Activated CD4-positive, alpha-beta memory T cell treated with anti-CD3 and anti-CD28 coated beads, Interleukin-2, amount 10 ng/mL, durations not matched to agents 7 days and 5 days (primary cell): ENCODE results near the gene GEMIN4. TPM values are rescaled to one million over a fixed set of nuclear protein-coding genes. Genes with fewer than 3 reads are reported as not detected.
"Not testable (repeated sequence)": the region's sequence is repeated elsewhere in the genome, so short reads cannot be mapped to it uniquely, and the experiment has no call there.

Experiments
- CTCF ChIA-PET: fragments of 350-600 bp; sonication (Branson Sonifier 250); formaldehyde crosslinking; loops from one replicate; lab custom pipeline; 2021; ENCODE audit warnings: antibody characterized with exemption, inconsistent platforms; lab: Charles Lee
- POLR2A ChIA-PET: fragments of 350-600 bp; sonication (Branson Sonifier 250); formaldehyde crosslinking; loops from one replicate; lab custom pipeline; 2021; ENCODE audit warnings: antibody characterized with exemption; lab: Charles Lee
- DNase-seq: peaks from one replicate; pipeline ENCODE4 v3.0.0-alpha.2; 2020
- H3K27ac Mint-ChIP-seq: one replicate; pipeline ENCODE4 v1.8.0; 2021; ENCODE audit warnings: mild to moderate bottlenecking, mixed read lengths
- H3K27me3 Mint-ChIP-seq: one replicate; pipeline ENCODE4 v1.8.0; 2021; ENCODE audit warnings: mixed read lengths
- H3K36me3 Mint-ChIP-seq: one replicate; pipeline ENCODE4 v1.8.0; 2021; ENCODE audit warnings: low read depth, mixed read lengths
- H3K4me1 Mint-ChIP-seq: one replicate; pipeline ENCODE4 v1.8.0; 2021; ENCODE audit warnings: mixed read lengths
- H3K4me3 Mint-ChIP-seq: one replicate; pipeline ENCODE4 v1.8.0; 2021; ENCODE audit warnings: mild to moderate bottlenecking, mixed read lengths
- H3K9me3 Mint-ChIP-seq: one replicate; pipeline ENCODE4 v1.8.0; 2021; ENCODE audit warnings: mixed read lengths
- total RNA-seq, 2 experiments: library from RNA; stranded (reverse); gene quantifications; one replicate each; pipeline ENCODE4 v1.2.3, GENCODE V29; 2021

Gene GEMIN4
- total RNA-seq, 2 experiments from 2014 or later, result 23.1 to 25.6 TPM

DNA sequence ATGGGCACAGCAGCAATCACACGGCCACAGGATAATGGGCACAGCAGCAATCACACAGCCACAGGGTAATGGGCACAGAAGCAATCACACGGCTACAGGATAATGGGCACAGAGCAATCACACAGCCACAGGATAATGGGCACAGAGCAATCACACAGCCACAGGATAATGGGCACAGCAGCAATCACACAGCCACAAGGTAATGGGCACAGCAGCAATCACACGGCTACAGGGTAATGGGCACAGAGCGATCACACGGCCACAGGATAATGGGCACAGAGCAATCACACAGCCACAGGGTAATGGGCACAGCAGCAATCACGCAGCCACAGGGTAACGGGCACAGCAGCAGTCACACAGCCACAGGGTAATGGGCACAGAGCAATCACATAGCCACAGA, 2.7 kb downstream of the GEMIN4 start:
- H3K4me3 Mint-ChIP-seq, H3K27ac Mint-ChIP-seq, H3K27me3 Mint-ChIP-seq, H3K9me3 Mint-ChIP-seq, DNase-seq, CTCF ChIA-PET: not testable (repeated sequence)
- Mint-ChIP-seq H3K36me3 (peaks cover 38% of the 10 kb centered on the region), H3K4me1 (peaks cover 34% of the 10 kb centered on the region)
- POLR2A ChIA-PET, result interaction anchor here (4.0 to 6.4 kb wide), 2 partner anchors 32 to 34 kb away, joined by 20 to 59 read pairs; partner anchors contain the start of genes GLOD4, MRM3 and VPS53

DNA sequence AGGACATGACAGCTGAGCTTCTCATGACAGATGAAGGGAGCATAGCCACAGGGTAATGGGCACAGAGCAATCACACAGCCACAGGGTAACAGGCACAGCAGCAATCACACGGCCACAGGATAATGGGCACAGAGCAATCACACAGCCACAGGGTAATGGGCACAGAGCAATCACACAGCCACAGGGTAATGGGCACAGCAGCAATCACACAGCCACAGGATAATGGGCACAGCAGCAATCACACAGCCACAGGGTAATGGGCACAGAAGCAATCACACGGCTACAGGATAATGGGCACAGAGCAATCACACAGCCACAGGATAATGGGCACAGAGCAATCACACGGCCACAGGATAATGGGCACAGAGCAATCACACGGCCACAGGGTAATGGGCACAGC, 3.5 kb downstream of the GEMIN4 start:
- H3K36me3 Mint-ChIP-seq, result peaks cover 41% of the 10 kb centered on the region
- H3K27ac Mint-ChIP-seq, H3K27me3 Mint-ChIP-seq, H3K9me3 Mint-ChIP-seq, H3K4me3 Mint-ChIP-seq, POLR2A ChIA-PET, DNase-seq, CTCF ChIA-PET: not testable (repeated sequence)
- H3K4me1 Mint-ChIP-seq, result peaks cover 34% of the 10 kb centered on the region

DNA sequence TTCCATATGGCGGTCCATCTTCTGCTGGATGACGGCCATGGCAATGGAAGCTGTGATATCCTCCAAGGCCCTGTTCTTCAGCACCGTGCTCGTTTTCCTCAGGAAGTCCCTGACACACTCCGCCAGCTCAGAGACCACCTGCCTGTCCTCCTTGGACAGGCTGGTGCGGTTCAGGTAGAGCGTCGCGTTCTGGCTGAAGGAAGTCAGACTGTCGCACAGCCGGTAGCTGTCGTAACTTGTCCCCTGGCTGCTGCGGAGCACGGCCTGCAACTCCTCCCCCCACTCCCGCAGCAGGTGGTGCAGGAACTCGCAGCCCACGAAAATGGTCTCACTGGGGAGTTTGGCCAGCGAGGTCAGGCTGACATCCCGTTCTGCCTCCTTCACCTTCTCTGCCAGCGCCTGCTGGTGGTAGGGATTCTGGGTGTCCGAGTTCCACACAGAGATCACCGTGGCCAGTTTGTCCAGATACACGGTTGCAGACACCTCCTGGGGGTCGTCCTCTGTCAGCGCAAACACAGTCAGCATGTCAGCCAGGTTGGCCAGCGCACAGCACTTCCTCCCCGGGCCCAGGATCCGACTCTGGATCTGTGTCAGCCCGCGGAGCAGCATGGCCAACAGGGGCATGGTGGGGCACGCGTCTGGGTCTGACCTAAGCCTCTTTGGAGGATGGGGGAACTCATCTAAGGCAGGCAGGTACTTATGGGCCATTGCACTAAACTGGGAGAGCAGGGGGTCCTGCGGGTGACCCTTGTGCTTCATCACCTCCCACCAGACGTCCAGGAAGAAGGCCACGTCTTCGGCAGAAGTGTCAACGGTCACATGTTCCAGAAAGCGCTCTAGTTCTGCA, 5.1 kb downstream of the GEMIN4 start:
- Mint-ChIP-seq H3K9me3 (peaks cover 6% of the 10 kb centered on the region), H3K4me3 (no peak overlapping the region), H3K36me3 (peaks cover 52% of the 10 kb centered on the region), H3K27ac (no peak overlapping the region), H3K4me1 (peaks cover 24% of the 10 kb centered on the region), H3K27me3 (no peaks in the 10 kb centered on the region)
- DNase-seq, result no peak
- ChIA-PET POLR2A (no interaction called here), CTCF (no interaction called here)

- H3K4me1 Mint-ChIP-seq, result peaks cover 19% of the 10 kb centered on the region
- H3K27ac Mint-ChIP-seq, result no peak overlapping the region
Measured at GRCh38 chr17:746181-746580, 5.9 kb downstream of the GEMIN4 start.

DNA sequence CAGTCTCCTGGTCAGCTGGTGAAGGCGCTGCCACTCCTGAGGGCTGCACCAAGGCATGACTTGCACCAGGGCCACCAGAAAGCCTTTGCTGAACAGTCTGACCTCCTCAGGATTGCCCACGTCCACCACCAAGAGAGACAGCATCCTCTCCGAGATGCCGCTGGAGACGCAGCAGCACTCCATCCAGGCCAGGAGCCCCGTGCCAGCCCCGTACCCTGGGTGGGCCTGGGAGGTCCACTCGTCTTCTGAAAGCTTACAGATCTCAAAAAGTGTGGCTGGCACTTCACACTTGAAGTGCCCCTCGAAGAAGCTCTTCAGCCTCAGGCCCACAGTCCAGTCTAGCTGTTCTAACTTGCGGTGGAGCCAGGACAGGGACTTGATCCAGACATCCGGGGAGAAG, 6.7 kb downstream of the GEMIN4 start:
- CTCF ChIA-PET, result no interaction called here
- POLR2A ChIA-PET, result no interaction called here
- no peak overlapping the region for H3K27ac Mint-ChIP-seq
- H3K9me3 Mint-ChIP-seq, result peaks cover 6% of the 10 kb centered on the region
- no peaks in the 10 kb centered on the region for H3K27me3 Mint-ChIP-seq
- H3K4me1 Mint-ChIP-seq, result peaks cover 15% of the 10 kb centered on the region
- DNase-seq, result no peak
- H3K4me3 Mint-ChIP-seq, result no peak overlapping the region
- H3K36me3 Mint-ChIP-seq, result peaks cover 66% of the 10 kb centered on the region

More at GRCh38 chr17:746181-746580, 5.9 kb downstream of the GEMIN4 start:
- Mint-ChIP-seq H3K4me3 (no peak overlapping the region), H3K27me3 (no peaks in the 10 kb centered on the region), H3K36me3 (peaks cover 60% of the 10 kb centered on the region), H3K9me3 (peaks cover 6% of the 10 kb centered on the region)
- POLR2A ChIA-PET, result no interaction called here
- no peak for DNase-seq
- CTCF ChIA-PET, result interaction anchor here (0.7 kb wide), 1 partner anchor 35 kb away, joined by 3 read pairs; no protein-coding TSS in a partner anchor

DNA sequence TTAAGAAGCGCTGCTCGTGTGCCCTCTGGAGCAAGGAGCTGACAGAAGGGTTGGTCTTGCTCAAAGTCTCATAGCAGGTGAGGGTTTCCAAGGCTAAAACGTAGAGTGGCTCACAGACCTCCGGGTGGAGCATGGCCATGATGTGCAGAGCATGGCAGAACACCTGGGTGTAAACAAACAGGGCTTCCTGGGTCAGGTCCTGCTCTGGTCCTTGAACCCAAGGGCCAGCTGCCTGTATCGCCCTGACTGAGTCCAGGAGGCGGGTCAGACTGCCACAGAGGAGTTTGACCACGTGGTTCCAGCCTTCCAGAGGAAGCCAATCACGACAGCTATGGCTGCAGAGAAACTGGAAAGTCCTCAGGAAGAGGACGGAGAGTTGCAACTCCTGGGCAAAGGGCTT, 7.1 kb downstream of the GEMIN4 start:
- peaks cover 65% of the 10 kb centered on the region for H3K36me3 Mint-ChIP-seq
- peaks cover 14% of the 10 kb centered on the region for H3K4me1 Mint-ChIP-seq
- H3K27ac Mint-ChIP-seq, result no peak overlapping the region
- H3K27me3 Mint-ChIP-seq, result no peaks in the 10 kb centered on the region
- no peak for DNase-seq
- H3K9me3 Mint-ChIP-seq, result peaks cover 6% of the 10 kb centered on the region
- ChIA-PET POLR2A (no interaction called here), CTCF (no interaction called here)
- H3K4me3 Mint-ChIP-seq, result no peak overlapping the region

DNA sequence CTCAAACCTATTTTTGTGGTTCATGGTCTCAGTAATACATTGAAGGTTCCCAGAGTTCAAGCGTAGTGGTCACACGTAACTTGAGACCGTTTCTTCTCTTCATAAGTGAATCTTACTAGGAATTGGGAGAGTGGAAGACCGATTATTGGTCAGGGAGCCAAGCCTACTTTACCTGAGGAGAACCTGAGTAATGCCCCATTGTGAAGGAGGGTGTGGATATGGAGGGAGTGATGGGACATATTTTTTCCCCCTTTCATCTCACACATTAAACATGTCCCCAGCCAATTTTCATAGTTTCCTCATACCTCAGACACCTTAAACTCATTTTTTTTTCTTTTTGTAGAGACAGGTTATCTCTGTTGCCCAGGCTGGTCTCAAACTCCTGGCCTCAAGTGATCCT, 8.9 kb downstream of the GEMIN4 start:
- CTCF ChIA-PET, result interaction anchor here (1.2 kb wide), 1 partner anchor 12 kb away, joined by 3 read pairs; no protein-coding TSS in a partner anchor
- Mint-ChIP-seq H3K27me3 (no peaks in the 10 kb centered on the region), H3K4me3 (no peak overlapping the region), H3K4me1 (peaks cover 6% of the 10 kb centered on the region), H3K9me3 (no peaks in the 10 kb centered on the region), H3K27ac (no peak overlapping the region), H3K36me3 (peaks cover 61% of the 10 kb centered on the region)
- POLR2A ChIA-PET, result interaction anchor here (1.3 kb wide), 1 partner anchor 10 kb away, joined by 4 read pairs; no protein-coding TSS in a partner anchor
- DNase-seq, result no peak

- ChIA-PET POLR2A (interaction anchor here (1.3 to 1.5 kb wide), 2 partner anchors 9 to 10 kb away, joined by 3 to 4 read pairs; partner anchors contain the start of gene GEMIN4), CTCF (no interaction called here)
- H3K27me3 Mint-ChIP-seq, result no peaks in the 10 kb centered on the region
- H3K36me3 Mint-ChIP-seq, result peaks cover 54% of the 10 kb centered on the region
- no peak overlapping the region for H3K4me3 Mint-ChIP-seq
- H3K4me1 Mint-ChIP-seq, result peaks cover 6% of the 10 kb centered on the region
- no peak for DNase-seq
- H3K9me3 Mint-ChIP-seq, result no peaks in the 10 kb centered on the region
- no peak overlapping the region for H3K27ac Mint-ChIP-seq
Measured at GRCh38 chr17:742147-742793, 9.8 kb downstream of the GEMIN4 start.

- CTCF ChIA-PET, result interaction anchor here (1.2 kb wide), 1 partner anchor 12 kb away, joined by 5 read pairs; no protein-coding TSS in a partner anchor
- H3K36me3 Mint-ChIP-seq, result peaks cover 48% of the 10 kb centered on the region
Measured at GRCh38 chr17:740240-741017, 11.6 kb downstream of the GEMIN4 start.

GRCh38 chr17:737561-738113, 14.4 kb downstream of the GEMIN4 start:
- POLR2A ChIA-PET, result interaction anchor here (1.2 kb wide), 1 partner anchor 14 kb away, joined by 4 read pairs; no protein-coding TSS in a partner anchor
- Mint-ChIP-seq H3K27me3 (peaks cover 4% of the 10 kb centered on the region), H3K4me3 (no peak overlapping the region), H3K4me1 (peaks cover 21% of the 10 kb centered on the region), H3K36me3 (peaks cover 50% of the 10 kb centered on the region), H3K27ac (no peak overlapping the region), H3K9me3 (no peaks in the 10 kb centered on the region)
- DNase-seq, result no peak
- CTCF ChIA-PET, result interaction anchor here (0.9 kb wide), 1 partner anchor 22 kb away, joined by 3 read pairs; no protein-coding TSS in a partner anchor

More at GRCh38 chr17:740240-741017, 11.6 kb downstream of the GEMIN4 start:
- H3K27ac Mint-ChIP-seq, result peak overlapping the region; percentile 58
- DNase-seq, result peak; percentile 26
- no peaks in the 10 kb centered on the region for H3K27me3 Mint-ChIP-seq
- POLR2A ChIA-PET, result no interaction called here
- H3K4me1 Mint-ChIP-seq, result peaks cover 6% of the 10 kb centered on the region
- H3K4me3 Mint-ChIP-seq, result no peak overlapping the region
- no peaks in the 10 kb centered on the region for H3K9me3 Mint-ChIP-seq

DNA sequence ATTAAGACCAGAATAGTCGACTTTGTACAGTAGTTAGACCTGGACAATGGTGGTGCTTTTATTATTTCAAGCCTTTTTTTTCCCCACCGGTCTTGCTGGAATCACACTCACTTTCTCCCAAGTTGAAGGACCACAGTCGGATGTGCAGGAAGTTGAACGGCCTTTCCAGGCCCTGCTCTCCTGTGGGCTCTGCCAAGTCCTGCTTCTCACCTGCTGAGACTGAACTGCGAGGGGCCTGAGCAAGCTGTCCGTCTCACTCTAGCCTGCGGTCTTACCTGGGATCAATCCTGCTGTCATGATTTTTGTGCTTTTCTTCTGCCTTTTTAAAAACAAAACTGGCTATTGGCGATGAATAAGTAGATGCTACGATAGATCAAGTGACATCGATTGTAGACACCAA, 18.3 kb downstream of the GEMIN4 start:
- peaks cover 26% of the 10 kb centered on the region for H3K36me3 Mint-ChIP-seq
- POLR2A ChIA-PET, result interaction anchor here (0.7 to 2.1 kb wide), 4 partner anchors 16 to 468 kb away, joined by 3 to 5 read pairs (median 4); partner anchors contain the start of gene VPS53
- peak overlapping the region; percentile 77 for H3K4me3 Mint-ChIP-seq
- no peak for DNase-seq
- CTCF ChIA-PET, result interaction anchor here (1.5 kb wide), 1 partner anchor 321 kb away, joined by 6 read pairs; no protein-coding TSS in a partner anchor
- no peaks in the 10 kb centered on the region for H3K9me3 Mint-ChIP-seq
- H3K27me3 Mint-ChIP-seq, result peaks cover 9% of the 10 kb centered on the region
- no peak overlapping the region for H3K27ac Mint-ChIP-seq
- peaks cover 15% of the 10 kb centered on the region for H3K4me1 Mint-ChIP-seq
